GM19397 (cell line): ENCODE data around the gene CLDN8.

Source experiments
- ATAC-seq: cut with Tn5 transposase; IDR thresholded peaks from one replicate; pipeline ENCODE4 v1.9.1; 2021; ENCODE audit warnings: mild to moderate bottlenecking, moderate library complexity; ENCODE audit not compliant: unreplicated experiment

The CLDN8 gene

DNA sequence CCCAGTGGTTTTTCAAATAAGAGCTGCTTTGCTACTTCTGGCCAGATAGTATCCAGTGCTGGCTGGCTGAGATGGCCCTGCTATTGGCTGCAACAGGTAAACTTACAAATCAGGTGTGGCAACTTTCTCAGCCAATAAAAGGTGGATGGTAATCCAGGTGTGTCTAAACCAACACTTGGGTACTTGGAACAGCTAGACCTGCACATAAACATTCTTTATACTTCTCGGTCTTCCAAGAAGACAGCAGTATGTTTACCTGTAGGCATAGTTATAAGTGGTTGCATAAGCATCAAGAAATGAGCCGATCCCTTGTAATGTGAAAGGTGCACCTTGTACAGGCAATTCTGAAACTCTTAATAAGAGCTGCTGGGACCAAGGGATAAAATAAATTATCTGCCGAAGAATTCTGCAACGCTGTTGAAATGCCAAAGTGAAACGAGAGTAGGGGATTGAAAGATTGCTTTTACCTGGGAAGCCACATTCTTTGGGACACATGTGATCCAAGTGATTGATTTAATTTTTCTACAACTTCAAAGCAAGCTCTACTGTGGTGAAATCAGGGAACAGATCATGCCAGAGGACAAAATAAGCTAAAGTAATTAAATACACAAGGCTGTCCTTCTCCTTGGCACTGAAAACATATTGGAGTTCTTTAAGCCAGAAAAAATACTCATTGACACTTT, at the start of gene CLDN8:
Gene CLDN8 (minus strand): TSS at position 57 of the 683 bp plus-strand sequence. CDS start 172 bp downstream, outside the sequence.
- ATAC-seq = no peak

DNA sequence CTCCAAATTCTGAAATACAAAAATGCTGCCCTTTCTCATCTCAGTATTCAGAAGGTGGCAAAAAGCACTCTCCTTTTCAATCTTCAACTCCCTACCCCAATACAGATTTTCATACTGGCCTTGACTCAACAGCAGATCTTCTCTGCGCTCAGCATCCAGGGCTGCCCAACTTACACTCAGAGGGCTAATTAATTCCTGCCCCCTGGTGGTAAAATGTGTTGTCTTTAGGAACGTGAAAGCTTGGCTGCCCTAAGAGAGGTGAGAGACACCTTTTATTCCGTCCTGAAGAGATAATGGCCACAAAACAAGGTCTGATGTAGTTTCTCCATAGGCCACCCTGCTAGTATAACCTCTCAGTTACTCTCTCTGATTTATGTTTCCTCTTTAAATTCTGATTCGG, 41.9 kb upstream of the CLDN8 start:
- ATAC-seq = no peak

DNA sequence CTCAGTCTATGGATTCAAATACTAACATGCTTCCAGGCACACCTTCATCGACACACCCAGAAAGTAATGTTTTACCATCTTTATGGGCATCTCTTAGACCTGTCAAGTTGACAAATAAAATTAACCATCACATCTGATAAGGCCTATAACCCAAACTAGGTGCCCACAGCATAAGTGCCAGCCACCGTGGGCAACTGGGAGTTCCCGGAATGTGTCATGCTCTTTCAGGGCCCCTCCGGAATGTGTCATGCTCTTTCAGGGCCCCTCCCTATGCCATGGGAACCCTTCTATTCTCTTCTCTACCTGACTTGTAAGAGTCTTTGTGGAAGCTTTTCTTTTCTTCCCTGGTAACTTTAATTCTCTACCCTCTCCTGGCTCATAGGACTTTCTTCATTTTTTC, 40.2 kb upstream of the CLDN8 start:
- ATAC-seq = no peak

DNA sequence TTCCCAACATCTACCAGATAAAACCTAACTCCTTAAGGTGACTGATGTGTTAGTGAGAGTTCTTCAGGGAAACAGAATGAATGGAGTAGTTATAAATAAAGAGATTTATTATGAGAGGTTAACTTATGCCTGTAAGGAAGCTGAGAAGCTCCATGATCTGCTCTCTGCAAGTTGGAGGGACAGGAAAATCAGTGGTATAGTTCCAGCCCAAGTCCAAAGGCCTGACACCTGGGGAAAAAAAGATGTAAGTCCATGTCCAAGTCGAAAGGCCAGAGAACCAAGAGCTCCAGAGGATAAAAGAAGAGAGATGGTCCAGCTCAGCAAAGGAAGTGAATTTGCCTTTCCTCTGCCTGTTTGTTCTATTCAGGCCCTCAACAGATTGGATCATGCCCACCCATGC, 39.8 kb upstream of the CLDN8 start:
- ATAC-seq = no peak

DNA sequence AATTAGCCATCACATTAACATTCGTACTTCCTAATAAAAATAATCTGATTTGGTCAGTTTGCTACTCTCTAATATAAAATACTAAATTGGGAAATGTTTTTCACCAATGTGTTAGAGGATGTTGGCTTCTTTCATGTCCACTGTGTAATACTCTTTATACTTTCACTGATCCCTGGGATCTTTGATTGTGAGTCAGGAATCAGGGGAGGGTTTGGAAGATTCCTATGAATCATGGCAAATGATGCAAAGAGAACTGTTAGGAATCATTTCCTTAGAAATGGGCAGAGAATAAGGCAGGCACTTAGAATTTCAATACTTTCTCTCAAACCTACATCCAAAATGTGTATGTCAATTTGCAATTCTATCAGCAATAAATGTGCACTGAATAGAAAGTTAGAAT, 35.9 kb upstream of the CLDN8 start:
- no peak for ATAC-seq

DNA sequence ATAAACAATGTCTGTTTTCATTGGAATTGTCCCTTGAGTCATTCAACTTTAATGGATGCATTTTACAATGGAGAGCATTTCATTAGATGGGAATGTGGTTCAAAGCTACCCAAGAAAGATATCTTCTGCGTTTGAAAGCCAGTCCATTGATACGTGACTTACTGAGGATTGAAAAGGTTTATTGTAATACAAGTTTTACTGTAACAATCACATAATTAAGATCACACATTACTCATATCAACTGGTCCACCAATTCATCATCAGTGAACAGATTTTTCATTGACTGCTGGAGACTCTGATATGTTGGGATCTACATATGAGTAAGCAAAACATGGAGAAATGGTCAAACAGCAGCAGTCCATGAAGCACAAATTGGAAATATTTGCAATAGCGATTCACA, 34.0 kb upstream of the CLDN8 start:
- no peak for ATAC-seq

DNA sequence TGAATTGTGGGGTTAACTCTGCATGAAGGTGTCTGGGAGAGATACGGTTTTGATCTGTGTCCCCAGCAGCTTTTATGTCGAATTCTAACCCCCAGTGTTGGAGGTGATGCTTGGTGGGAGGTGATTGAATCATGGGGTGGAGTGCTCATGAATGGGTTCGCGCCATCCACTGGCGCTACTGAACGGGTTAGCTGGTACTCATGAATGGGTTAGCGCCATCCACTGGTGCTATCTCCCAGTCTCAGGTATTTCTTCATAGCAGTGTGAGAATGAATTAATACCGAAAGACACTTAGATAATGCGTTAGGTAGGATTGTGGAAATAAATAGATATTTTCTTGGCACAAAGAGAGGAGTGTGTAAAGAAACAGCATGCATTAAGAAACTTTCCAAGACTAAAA, 32.9 kb upstream of the CLDN8 start:
- ATAC-seq = no peak

DNA sequence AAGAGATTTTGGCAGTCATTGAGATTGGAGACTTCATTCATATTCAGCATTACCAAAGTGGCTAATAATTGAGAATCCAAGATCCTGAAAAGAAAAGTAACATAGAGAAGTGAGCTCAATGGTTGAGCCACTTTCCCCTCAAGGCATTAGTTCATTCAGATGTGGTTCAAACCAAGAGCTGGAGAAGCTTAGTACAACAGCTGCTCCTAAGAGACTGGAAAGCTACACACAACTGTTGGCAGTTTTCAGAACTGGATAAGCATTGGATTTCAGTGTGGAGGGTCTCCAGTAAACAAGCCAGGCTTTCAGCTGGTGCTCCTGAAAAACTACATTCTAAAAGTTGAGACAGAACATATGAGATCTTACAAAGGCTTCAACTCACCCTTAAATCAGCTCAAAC, 29.2 kb upstream of the CLDN8 start:
- ATAC-seq = no peak

DNA sequence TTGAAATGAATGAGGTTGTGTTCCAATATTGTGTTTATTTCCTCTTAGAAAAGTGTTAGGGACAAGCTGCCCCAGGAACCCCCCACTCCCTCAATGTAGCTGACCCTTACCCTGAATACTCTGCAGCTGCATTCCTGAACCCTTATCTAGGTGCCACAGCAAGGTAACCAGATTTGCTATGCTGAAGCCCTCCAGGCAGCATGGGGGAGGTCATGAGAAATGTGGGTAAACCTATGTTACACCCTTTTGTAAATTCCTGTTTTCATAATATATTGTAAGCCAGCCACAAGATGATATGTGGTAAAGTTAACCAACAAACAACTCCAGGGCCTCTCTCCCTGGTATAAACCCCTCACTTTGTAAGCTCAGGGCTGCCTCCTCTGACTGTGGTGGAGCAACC, 27.8 kb upstream of the CLDN8 start:
- no peak for ATAC-seq

DNA sequence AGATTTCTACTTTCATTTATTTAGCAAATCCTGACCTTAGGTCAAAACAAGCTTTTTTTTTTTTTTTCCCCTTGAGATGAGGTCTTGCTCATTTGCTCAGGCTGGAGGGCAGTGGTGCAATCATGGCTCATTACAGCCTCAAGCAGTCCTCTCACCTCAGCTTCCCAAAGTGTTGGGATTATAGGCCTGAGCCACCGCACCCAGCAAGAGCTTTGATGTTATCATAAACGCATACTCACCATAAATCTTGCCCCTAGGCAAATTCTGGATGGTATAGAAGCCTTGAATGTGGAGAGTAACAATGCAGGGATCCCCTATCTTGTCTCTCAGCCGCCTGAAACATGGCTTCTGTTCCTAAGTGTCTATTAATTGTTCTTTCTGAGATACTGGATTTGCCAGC, 24.8 kb upstream of the CLDN8 start:
- no peak for ATAC-seq

DNA sequence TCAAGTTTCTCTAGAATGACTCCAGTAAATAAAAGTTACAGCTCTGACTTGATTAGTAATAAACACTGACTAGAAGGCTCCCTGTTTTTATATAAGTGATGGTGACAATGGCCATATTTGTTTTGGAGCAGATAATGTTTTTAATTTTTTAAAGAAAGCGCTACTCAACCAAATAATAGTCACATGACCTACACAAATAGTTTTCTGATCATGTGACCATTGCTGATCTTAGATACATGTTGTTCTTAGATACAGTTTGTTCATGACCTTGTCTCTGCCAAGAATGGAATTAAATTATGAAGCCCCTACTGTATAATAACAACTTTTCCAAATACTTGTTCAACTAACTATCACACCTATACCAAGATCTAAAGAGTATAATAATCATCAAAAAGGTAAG, 22.3 kb upstream of the CLDN8 start:
- no peak for ATAC-seq

DNA sequence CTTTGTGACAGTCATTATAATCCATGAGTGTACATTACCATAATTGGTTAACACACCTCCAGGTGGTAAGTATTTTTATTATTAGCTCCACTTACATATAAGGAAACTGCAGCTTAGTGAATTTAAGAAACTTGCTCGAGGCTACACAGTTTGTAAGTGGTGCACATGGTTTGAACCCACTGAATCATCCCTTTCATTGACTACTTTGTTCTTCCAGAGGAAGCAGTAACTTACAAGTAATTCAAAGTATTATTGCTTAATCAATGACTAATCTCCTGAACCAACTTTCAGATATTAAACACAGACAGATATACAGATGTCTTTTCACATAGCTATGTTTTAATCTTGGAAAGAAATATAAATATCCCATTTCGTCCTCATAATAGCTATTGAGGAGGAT, 18.7 kb upstream of the CLDN8 start:
- ATAC-seq = no peak

DNA sequence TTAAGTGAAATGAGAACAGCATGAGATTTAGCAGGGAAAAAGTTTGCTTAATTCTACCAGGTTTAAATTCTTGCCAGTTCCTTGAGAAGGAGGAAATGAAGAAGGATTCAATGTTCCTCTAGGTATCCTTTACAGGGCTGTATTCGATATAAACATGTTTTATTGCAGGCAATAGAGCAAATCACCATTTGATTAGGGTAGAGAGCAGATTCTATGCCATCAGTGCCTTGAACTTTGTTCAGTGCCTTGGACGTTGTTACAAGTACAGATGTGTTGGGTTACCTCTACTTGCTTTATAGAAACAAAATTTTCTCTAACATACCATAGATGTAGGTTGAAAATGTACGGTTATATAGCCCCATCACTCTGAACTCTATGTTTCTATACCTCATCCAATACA, 18.2 kb upstream of the CLDN8 start:
- ATAC-seq = no peak

DNA sequence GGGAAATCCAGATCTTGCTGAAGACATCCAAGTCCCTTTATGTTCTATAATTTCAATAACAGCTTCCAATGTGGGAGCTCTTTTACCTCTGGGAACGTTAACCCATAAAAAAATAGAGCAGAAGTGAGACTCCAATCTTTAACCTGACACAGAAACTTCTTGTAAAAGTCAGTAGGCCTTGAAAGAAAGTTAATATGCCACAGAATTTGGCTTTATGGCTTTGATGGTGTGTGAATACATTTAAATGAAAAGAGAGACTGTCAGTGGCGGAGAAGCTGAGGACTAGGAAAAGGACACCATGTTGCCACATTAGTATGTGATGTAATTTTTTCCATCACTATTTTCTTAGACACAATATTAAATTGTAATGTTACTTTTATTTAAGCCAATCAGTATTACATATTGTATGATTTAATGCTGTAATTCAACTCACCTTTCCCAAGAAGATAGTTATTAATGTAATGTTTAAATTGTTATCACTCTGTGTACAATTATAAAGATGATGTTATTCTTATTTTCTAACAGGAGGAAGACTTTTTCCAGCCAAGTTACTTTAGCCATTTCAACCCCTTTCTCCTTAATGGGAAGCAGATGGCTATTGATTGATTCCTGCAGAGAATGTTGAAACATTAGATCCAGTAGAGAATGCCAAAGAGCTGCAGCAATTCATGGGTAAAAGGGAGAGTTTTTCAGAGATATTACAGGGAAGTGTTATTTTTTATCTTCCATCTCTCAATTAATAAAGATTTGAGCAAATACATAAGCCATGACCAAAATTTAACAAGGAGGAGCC, 17.5 kb upstream of the CLDN8 start:
- no peak for ATAC-seq

DNA sequence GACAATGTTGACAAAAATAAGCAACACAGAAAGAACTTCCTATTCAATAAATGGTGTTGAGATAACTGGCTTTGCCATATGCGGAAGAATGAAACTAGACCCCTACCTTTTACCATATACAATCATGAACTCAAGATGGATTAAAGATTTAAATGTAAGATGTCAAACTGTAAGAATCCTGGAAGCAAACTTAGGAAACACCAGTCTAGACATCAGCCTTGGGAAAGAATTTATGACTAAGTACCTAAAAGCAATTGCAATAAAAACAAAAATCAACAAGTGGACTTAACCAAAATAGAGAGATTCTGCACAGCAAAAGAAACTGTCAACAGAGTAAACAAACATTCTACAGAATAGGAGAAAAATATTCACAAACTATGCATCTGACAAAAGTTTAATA, 16.1 kb upstream of the CLDN8 start:
- ATAC-seq = no peak

DNA sequence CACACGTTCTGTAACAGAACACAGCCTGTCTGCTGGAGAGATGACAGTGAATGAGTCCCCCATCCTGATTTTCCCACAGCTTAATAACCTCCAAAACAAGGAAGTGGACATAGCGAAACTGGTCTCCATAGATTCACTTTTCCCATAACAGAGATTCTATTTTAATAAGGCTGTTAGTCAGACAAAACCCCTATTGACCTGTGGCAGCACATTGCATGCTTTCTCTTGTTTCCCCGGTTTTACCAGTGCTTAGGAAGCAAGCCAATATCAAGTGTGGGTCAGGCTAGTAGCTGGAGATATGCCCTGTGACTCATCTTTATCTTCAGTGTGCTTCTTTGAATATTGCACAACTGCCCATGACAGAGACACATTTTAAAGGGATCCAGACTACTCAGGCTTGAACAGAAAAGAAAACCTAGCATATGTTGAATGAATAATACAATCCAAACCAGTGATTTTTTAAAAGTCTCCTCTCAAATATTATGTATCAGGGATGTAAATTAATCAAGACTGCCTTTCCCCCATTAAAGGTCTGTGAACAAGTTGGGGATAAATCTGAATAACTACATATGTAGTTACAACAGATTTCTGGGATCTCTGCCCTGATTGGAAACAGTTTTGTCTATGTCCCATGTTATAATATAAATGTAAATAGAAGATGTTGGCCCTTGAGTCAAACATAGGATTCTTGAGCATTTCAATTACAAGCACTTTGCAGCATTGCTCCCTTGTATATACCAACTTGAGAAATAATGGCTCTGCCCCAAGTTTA, 11.9 kb upstream of the CLDN8 start:
- ATAC-seq = no peak

DNA sequence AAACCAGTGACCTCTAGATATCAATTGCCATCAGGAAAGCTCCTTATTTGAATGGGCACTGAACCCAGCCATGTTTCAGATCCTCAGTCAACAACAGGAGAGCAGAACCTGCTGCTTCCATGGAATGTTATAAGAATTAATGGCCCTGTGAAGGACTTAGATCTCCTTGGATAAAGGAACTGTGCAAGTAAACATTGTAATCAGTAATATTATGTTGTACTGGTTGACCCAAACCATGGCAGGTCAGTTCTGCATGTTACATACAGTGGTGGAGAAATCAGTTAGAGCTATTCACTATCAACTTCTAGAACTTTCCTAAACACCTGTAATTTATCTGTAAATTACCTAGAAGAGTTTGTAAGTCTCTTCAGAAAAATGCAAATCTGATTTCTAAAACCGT, 11.2 kb upstream of the CLDN8 start:
- ATAC-seq = no peak

DNA sequence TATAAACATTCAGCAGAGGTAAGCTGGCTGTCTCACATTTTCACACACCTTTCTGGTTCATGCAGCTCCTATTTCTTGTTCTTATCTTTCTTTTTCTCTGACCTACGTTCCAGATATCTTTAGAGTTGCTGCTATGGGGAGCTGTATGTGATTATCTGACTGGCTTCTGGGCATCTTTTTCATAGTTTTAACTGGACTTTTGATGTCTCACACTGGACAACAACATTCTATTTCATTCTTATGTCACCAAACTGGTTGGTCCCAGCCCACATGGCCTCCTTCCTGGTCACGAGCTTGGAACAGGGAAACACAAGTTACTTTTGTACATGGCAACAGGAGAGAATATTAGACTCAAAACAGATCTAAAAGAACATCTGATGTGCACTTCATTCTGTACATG, 7.7 kb upstream of the CLDN8 start:
- ATAC-seq = no peak

DNA sequence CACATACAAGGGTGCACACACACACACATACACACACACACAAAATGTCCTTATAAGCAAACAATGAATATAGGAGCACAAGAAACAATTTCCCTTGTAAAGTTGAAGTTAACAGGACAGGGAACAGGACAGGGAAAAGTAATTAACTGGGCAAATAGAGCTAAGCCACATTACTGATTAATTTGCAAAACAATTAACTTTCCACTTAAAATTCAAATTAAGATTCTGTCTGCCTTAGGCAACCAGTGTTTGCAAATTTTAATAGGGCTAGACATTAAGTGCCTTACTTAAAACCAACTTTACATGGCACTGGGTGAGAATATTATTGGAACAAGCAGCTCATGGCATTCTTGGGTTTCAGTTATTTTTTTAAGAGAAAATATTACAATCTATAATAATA, 6.8 kb upstream of the CLDN8 start:
- ATAC-seq = no peak

DNA sequence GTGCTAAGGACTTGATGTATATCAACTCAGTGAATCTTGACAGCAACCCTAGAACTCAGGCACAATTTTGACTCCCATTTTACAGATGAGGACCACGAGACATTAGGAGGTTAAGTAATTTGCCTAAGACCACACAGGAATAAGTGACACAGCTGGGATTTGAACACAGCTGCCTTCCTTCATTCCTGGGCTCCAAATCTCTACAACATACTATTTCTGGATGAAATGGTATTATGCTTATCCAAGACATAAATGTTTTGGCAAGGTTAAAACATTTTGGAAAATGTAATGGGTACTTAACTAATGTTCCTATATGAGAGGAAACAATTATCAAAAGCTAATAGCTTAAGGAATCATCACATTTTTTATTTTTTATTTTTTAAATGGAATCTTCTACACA, 4.8 kb downstream of the CLDN8 start:
- no peak for ATAC-seq

DNA sequence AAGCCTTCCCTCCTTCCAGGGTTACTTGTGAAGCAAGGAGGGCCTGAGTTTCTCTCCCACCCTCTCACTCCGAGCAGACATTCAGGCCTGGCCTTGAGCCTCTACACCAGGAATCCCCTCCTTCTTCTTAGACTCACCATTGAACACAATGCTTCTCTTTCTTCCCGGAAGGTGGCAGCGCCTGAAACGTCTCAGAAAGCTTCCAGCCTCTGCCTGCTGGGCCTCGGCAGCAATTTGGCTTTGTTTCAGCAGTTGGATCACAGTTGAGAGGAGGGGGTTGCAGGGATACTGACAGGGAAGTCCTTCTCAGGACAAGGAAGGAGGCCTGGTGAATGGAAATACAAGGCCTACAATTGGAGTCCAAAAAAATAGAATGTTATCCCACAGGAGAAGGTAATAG, 6.3 kb downstream of the CLDN8 start:
- no peak for ATAC-seq

DNA sequence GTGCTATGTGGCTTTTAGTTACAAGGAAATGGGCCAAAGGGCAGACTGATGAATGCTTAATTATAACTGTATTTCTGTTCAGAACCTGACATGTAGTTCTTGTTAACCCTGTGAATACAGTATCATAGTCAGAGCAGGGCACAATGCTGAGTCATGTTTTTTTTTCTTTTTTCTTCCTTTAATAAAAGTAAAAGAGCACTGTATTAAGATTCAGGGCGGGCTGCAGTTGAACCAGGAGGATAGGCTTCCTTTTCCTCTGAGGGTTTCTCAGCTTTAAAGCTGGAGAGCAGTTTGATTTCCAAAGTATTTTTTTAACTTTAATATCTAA, 8.7 kb downstream of the CLDN8 start:
- no peak for ATAC-seq
